Ascending aorta (tissue), 2 donors: ENCODE measurements around the gene LAMA2. TPM values are rescaled to one million over a fixed set of nuclear protein-coding genes. Genes with fewer than 3 reads are reported as not detected.

Experiments
- DNase-seq, 2 donors: peaks; one replicate each; pipeline ENCODE4 v3.0.0-alpha.2; 2019; ENCODE audit warnings: low spot score in 2 of 2
- H3K27ac ChIP-seq, 2 donors: fragments of 200-600 bp; sonication (generic); one replicate each; pipeline ENCODE4 v1.5.1; 2016 to 2017; ENCODE audit warnings: mild to moderate bottlenecking in 1 of 2
- H3K27me3 ChIP-seq: fragments of 200-600 bp; sonication (generic); one replicate; pipeline ENCODE4 v1.5.1; 2017
- H3K36me3 ChIP-seq, 2 donors: fragments of 200-600 bp; sonication (generic); one replicate each; pipeline ENCODE4 v1.5.1; 2016
- H3K4me1 ChIP-seq, 2 donors: fragments of 200-600 bp; sonication (generic); one replicate each; pipeline ENCODE4 v1.5.1; 2016 to 2017; ENCODE audit warnings: mild to moderate bottlenecking in 1 of 2
- H3K4me3 ChIP-seq, 2 donors: fragments of 200-600 bp; sonication (generic); one replicate each; pipeline ENCODE4 v1.5.1; 2016 to 2017; ENCODE audit warnings: mild to moderate bottlenecking in 1 of 2
- H3K9me3 ChIP-seq, 2 donors: fragments of 200-600 bp; sonication (generic); one replicate each; pipeline ENCODE4 v1.5.1; 2016
- CTCF ChIP-seq, 3 experiments: fragments of 200-600 bp in 2 of 3; fragments of 450-650 bp in 1 of 3; sonication (generic) in 2 of 3; IDR thresholded peaks; one replicate each; pipeline ENCODE4 v1.5.1; 2016 to 2019; ENCODE audit warnings: antibody characterized with exemption in 3 of 3, mild to moderate bottlenecking in 1 of 3, moderate library complexity in 1 of 3
- intact Hi-C: fragments of 100-400 bp; cut with DNase I; formaldehyde crosslinking; loops from one replicate; pipeline ENCODE4 v1.15.1; 2023
- total RNA-seq: library from RNA; depleted of rRNA; stranded (reverse); fragments of >200 nt; gene quantifications from one replicate; pipeline ENCODE4 v1.1.0, GENCODE V29; 2016

LAMA2 gene
- total RNA-seq, 1 donor from 2014 or later = 45.2 TPM

- H3K4me1 ChIP-seq = no peaks in the 10 kb centered on the region
- H3K27ac ChIP-seq = no peak overlapping the region
- no peaks in the 10 kb centered on the region for H3K9me3 ChIP-seq
- no peak for TF ChIP-seq CTCF (IDR thresholded peaks at IDR 0.05)
- H3K27me3 ChIP-seq = no peaks in the 10 kb centered on the region
- H3K36me3 ChIP-seq = no peaks in the 10 kb centered on the region
- H3K4me3 ChIP-seq = no peak overlapping the region
- no peak for DNase-seq
- intact Hi-C loops = no loop called here
Measured at GRCh38 chr6:128870746-128871145, 12.2 kb upstream of the LAMA2 start.

GRCh38 chr6:128874863-128875262 lies 8.1 kb upstream of the LAMA2 start:
- Histone ChIP-seq H3K27me3 (no peaks in the 10 kb centered on the region), H3K27ac (no peak overlapping the region), H3K4me1 (no peaks in the 10 kb centered on the region), H3K4me3 (no peak overlapping the region), H3K9me3 (no peaks in the 10 kb centered on the region), H3K36me3 (no peaks in the 10 kb centered on the region)
- TF ChIP-seq CTCF (IDR thresholded peaks at IDR 0.05) = no peak
- intact Hi-C loops = no loop called here
- DNase-seq = no peak

- no peak for TF ChIP-seq CTCF (IDR thresholded peaks at IDR 0.05)
- Histone ChIP-seq H3K36me3 (no peaks in the 10 kb centered on the region), H3K9me3 (no peaks in the 10 kb centered on the region), H3K4me3 (peak overlapping the region; percentile 53 to 80), H3K27me3 (no peaks in the 10 kb centered on the region), H3K4me1 (no peaks in the 10 kb centered on the region), H3K27ac (peak overlapping the region; percentile 55 to 71)
- intact Hi-C loops = no loop called here
- DNase-seq = no peak
Measured at GRCh38 chr6:128882560-128882959, 378 bp upstream of the LAMA2 start.

GRCh38 chr6:128883906-128884305 lies 968 bp downstream of the LAMA2 start:
- intact Hi-C loops = no loop called here
- no peaks in the 10 kb centered on the region for H3K9me3 ChIP-seq
- H3K4me3 ChIP-seq = peak overlapping the region; percentile 53 to 80
- no peaks in the 10 kb centered on the region for H3K27me3 ChIP-seq
- H3K36me3 ChIP-seq = no peaks in the 10 kb centered on the region
- H3K27ac ChIP-seq = no peak overlapping the region
- no peaks in the 10 kb centered on the region for H3K4me1 ChIP-seq
- no peak for TF ChIP-seq CTCF (IDR thresholded peaks at IDR 0.05)
- DNase-seq = no peak

DNA sequence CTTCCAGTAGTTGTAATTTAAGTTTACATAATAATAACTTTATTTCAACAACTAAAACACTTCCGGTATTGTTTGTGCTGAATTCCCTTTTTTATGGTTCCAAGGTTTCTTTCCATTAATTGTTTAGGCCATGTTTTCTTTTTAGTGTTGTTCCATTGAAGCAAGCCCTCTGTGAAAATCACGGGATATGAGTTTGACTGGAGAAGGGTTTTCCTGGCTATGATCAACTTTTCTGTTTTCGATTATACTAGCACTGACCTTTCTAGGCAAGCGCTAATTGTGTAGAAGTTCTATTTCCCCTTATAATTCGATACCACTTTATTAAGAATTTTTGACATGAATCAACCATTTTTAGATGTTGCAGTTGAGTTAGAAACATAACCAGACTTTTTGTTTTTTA lies 2.4 kb downstream of the LAMA2 start:
- H3K4me3 ChIP-seq = peak overlapping the region; percentile 53 to 80
- no peaks in the 10 kb centered on the region for H3K9me3 ChIP-seq
- TF ChIP-seq CTCF (IDR thresholded peaks at IDR 0.05) = no peak
- no peaks in the 10 kb centered on the region for H3K36me3 ChIP-seq
- no peak for DNase-seq
- H3K27me3 ChIP-seq = no peaks in the 10 kb centered on the region
- H3K4me1 ChIP-seq = no peaks in the 10 kb centered on the region
- intact Hi-C loops = no loop called here
- H3K27ac ChIP-seq = no peak overlapping the region

GRCh38 chr6:128886706-128887105 lies 3.8 kb downstream of the LAMA2 start:
- Histone ChIP-seq H3K4me3 (peak overlapping the region in 1 of 2 donors; percentile 22), H3K27ac (no peak overlapping the region), H3K27me3 (no peaks in the 10 kb centered on the region), H3K9me3 (no peaks in the 10 kb centered on the region), H3K36me3 (no peaks in the 10 kb centered on the region), H3K4me1 (no peaks in the 10 kb centered on the region)
- TF ChIP-seq CTCF (IDR thresholded peaks at IDR 0.05) = no peak
- intact Hi-C loops = no loop called here
- DNase-seq = no peak
